Measurements from ENCODE around the gene TUBG2. TPM values are rescaled to one million over a fixed set of nuclear protein-coding genes. Genes with fewer than 3 reads are reported as not detected.

Gene TUBG2
- total and polyA plus RNA-seq, 2 donors (not counting 1 experiment from before 2014, with no cell fraction given), result 16.7 to 19.0 TPM

DNA sequence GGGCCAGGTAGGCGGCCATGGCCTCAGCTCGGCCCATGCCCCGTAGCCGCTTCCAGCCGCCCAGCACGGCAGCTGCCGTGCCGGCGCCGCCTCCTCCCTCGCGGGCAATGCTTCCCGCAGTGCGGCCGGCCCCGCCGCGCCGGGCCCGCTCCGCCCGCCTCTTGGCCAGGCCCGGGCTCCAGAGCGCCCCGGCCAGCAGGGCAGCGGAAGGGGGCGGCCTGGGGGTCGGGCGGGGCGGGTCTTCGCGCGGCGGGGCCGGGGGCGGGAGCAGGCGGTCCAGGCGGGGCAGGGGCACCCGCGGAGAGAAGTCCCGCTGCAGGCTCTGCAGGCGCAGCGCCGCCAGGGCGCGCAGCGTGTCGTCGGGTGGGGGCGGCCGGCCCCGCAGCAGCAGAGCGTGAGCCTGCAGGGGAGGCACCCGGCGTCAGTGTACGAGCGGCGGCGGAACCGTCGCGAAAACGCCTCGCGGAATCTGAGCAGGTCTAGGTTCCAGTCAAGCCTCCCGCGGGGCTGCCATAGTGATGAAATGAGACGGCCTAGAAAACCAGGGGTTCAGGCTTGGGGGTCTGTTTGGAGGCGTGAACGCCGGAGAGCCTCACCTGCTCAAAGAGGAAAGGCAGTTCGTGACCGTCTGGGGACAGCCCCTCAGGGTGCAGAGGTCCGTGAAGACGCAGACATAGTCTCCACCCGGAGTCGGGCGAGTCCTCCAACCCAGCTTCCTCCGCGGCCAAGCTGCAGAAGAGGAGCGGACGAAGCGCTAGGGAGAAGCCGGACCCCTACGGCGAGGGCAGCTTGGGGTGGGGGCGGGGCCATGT lies 11.1 kb downstream of the TUBG2 start:
- peak overlapping the region; percentile 68 for H2AFZ ChIP-seq (ENCODE audit: insufficient read depth, low read depth, low read length, poor library complexity, severe bottlenecking)
- peak; percentile 81 for ATAC-seq (ENCODE audit: low read depth)
- intact Hi-C loops (cut with micrococcal nuclease), result loop anchor here (1.0 to 10.0 kb wide), 3 partner anchors 9 to 475 kb away; partner anchors contain the start of genes GHDC, PTGES3L and RUNDC1
- peak; percentile 84 for DNase-seq
- peaks cover 9% of the 10 kb centered on the region for H4K20me1 ChIP-seq (ENCODE audit: control insufficient read depth, insufficient read depth, low read length, poor library complexity, severe bottlenecking)
- Mint-ChIP-seq H3K27me3 (peaks cover 16% of the 10 kb centered on the region), H3K4me3 (peak overlapping the region; percentile 87), H3K9me3 (ENCODE audit: insufficient read depth) (no peaks in the 10 kb centered on the region), H3K27ac (peak overlapping the region; percentile 67), H3K4me1 (peaks cover 33% of the 10 kb centered on the region)
- peak overlapping the region; percentile 41 for H3K9ac ChIP-seq (ENCODE audit: low read length)
- no peaks in the 10 kb centered on the region for H3K79me2 ChIP-seq (ENCODE audit: control insufficient read depth, insufficient read depth, low read length)
- H3K4me1 ChIP-seq (ENCODE audit: control insufficient read depth in 2 of 2, insufficient read depth in 2 of 2, low read length in 2 of 2), result peaks cover 32 to 40% of the 10 kb centered on the region in 2 donors
- H3K36me3 ChIP-seq (replicated peaks in 1 of 2; ENCODE audit: control extremely low read depth in 1 of 2, control insufficient read depth in 1 of 2, extremely low read depth in 1 of 2, insufficient read depth in 2 of 2, low read length in 1 of 2), result peaks cover 0 to 4% of the 10 kb centered on the region in 2 experiments
- 5% methylated on average over 87 of the region's 87 CpGs for WGBS (ENCODE audit: insufficient coverage)
- no peak overlapping the region for H3K27ac ChIP-seq (ENCODE audit: low read length in 2 of 2)
- CTCF ChIA-PET, result interaction anchor here (1.1 to 2.5 kb wide), 5 partner anchors 9 to 93 kb away, joined by 3 to 12 read pairs (median 4); partner anchors contain the start of gene PSMC3IP
- peak overlapping the region; percentile 74 for H3K4me2 ChIP-seq (replicated peaks; ENCODE audit: low read depth, low read length, poor library complexity, severe bottlenecking)
- TF ChIP-seq, protein P1, sequence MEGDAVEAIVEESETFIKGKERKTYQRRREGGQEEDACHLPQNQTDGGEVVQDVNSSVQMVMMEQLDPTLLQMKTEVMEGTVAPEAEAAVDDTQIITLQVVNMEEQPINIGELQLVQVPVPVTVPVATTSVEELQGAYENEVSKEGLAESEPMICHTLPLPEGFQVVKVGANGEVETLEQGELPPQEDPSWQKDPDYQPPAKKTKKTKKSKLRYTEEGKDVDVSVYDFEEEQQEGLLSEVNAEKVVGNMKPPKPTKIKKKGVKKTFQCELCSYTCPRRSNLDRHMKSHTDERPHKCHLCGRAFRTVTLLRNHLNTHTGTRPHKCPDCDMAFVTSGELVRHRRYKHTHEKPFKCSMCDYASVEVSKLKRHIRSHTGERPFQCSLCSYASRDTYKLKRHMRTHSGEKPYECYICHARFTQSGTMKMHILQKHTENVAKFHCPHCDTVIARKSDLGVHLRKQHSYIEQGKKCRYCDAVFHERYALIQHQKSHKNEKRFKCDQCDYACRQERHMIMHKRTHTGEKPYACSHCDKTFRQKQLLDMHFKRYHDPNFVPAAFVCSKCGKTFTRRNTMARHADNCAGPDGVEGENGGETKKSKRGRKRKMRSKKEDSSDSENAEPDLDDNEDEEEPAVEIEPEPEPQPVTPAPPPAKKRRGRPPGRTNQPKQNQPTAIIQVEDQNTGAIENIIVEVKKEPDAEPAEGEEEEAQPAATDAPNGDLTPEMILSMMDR (IDR thresholded peaks at IDR 0.05), result peak; percentile 14
- TF ChIP-seq EZH2 (IDR thresholded peaks at IDR 0.05; ENCODE audit: borderline replicate concordance, insufficient read depth, low read depth, low read length, poor library complexity, severe bottlenecking), result no peak
- H3K27me3 ChIP-seq (replicated peaks in 1 of 4; ENCODE audit: control extremely low read depth in 1 of 4, control insufficient read depth in 3 of 4, insufficient read depth in 4 of 4, low read length in 3 of 4), result peaks cover 0 to 54% (median 21%) of the 10 kb centered on the region in 4 experiments
- POLR2A ChIA-PET, result interaction anchor here (0.7 to 1.3 kb wide), 3 partner anchors 9 to 1337 kb away, joined by 3 to 16 read pairs (median 4); partner anchors contain the start of gene TUBG2
- peak overlapping the region; percentile 35 to 60 (median 41) for H3K4me3 ChIP-seq (ENCODE audit: control extremely low read depth in 1 of 5, extremely low read depth in 1 of 5, insufficient read depth in 1 of 5, low read depth in 2 of 5, low read length in 4 of 5)
- H3K9me3 ChIP-seq (ENCODE audit: control extremely low read depth in 1 of 3, control insufficient read depth in 2 of 3, insufficient read depth in 1 of 3, low read length in 2 of 3), result peaks cover 0 to 21% (median 0%) of the 10 kb centered on the region in 3 donors
